ENCODE measurements around the gene VWA5B2. TPM values are rescaled to one million over a fixed set of nuclear protein-coding genes. Genes with fewer than 3 reads are reported as not detected.

The VWA5B2 gene
- total and polyA plus RNA-seq, 2 of the 13 experiments (the other 11 are each of a cell fraction or from before 2014, with no cell fraction given): 0.03 to 0.04 TPM

DNA sequence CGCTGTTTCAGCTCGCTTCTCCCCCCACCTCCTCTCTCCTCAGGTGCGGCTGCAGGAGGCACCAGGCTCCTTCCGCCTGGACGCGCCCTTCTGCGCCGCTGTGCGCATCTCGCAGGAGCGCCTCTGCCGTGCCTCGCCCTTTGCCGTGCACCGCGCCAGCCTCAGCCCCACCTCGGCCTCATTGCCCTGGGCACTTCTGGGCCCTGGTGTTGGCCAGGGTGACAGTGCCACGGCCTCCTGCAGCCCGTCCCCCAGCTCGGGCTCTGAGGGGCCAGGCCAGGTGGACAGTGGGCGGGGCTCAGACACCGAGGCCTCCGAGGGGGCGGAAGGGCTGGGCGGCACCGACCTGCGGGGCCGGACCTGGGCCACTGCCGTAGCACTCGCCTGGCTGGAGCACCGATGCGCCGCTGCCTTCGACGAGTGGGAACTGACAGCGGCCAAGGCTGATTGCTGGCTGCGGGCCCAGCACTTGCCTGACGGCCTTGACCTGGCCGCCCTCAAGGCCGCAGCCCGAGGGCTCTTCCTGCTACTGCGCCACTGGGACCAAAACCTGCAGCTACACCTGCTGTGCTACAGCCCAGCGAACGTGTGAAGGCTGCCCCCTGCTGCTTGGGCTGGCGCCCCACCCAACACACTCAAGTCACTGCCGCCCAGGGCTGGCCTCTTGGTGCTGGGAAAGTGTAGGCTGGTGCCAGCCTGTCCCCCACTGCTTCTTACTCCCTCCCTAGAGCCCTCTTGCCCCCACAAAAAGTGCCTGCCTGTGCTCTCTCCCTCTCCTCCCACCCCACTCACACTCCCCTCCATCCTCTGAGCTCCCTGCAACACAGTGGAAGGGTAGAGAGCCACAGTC lies 12.3 kb downstream of the VWA5B2 start (continued):
- TF ChIP-seq, protein P1, sequence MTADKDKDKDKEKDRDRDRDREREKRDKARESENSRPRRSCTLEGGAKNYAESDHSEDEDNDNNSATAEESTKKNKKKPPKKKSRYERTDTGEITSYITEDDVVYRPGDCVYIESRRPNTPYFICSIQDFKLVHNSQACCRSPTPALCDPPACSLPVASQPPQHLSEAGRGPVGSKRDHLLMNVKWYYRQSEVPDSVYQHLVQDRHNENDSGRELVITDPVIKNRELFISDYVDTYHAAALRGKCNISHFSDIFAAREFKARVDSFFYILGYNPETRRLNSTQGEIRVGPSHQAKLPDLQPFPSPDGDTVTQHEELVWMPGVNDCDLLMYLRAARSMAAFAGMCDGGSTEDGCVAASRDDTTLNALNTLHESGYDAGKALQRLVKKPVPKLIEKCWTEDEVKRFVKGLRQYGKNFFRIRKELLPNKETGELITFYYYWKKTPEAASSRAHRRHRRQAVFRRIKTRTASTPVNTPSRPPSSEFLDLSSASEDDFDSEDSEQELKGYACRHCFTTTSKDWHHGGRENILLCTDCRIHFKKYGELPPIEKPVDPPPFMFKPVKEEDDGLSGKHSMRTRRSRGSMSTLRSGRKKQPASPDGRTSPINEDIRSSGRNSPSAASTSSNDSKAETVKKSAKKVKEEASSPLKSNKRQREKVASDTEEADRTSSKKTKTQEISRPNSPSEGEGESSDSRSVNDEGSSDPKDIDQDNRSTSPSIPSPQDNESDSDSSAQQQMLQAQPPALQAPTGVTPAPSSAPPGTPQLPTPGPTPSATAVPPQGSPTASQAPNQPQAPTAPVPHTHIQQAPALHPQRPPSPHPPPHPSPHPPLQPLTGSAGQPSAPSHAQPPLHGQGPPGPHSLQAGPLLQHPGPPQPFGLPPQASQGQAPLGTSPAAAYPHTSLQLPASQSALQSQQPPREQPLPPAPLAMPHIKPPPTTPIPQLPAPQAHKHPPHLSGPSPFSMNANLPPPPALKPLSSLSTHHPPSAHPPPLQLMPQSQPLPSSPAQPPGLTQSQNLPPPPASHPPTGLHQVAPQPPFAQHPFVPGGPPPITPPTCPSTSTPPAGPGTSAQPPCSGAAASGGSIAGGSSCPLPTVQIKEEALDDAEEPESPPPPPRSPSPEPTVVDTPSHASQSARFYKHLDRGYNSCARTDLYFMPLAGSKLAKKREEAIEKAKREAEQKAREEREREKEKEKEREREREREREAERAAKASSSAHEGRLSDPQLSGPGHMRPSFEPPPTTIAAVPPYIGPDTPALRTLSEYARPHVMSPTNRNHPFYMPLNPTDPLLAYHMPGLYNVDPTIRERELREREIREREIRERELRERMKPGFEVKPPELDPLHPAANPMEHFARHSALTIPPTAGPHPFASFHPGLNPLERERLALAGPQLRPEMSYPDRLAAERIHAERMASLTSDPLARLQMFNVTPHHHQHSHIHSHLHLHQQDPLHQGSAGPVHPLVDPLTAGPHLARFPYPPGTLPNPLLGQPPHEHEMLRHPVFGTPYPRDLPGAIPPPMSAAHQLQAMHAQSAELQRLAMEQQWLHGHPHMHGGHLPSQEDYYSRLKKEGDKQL (CRISPR knock-in tag; IDR thresholded peaks at IDR 0.05; ENCODE audit: low read depth): peak; percentile 63
- TF ChIP-seq ZNF451 (CRISPR knock-in tag; IDR thresholded peaks at IDR 0.05) (peak; percentile 98), KDM3A (CRISPR knock-in tag; IDR thresholded peaks at IDR 0.05; ENCODE audit: low read depth) (0 out of 2 replicates have a peak, but pooled peaks have one; percentile 89), ZNF33B (CRISPR knock-in tag; IDR thresholded peaks at IDR 0.05) (0 out of 2 replicates have a peak, but pooled peaks have one; percentile 36), CCAR2 (optimal IDR thresholded peaks at IDR 0.05; ENCODE audit: low read depth, low read length) (no peak), RXRA (CRISPR knock-in tag; IDR thresholded peaks at IDR 0.05) (peak; percentile 98), SUZ12 (IDR thresholded peaks at IDR 0.05; ENCODE audit: low read depth, low read length) (no peak), ZNF674 (CRISPR knock-in tag; IDR thresholded peaks at IDR 0.05; ENCODE audit: low read depth) (peak; percentile 83; the same call in 1 of the 2 replicates), GATAD2A (CRISPR knock-in tag; IDR thresholded peaks at IDR 0.05) (peak; percentile 85), MIER3 (CRISPR knock-in tag; IDR thresholded peaks at IDR 0.05; ENCODE audit: borderline replicate concordance) (peak; percentile 96; the same call in 1 of the 2 replicates), NFKB2 (CRISPR knock-in tag; IDR thresholded peaks at IDR 0.05; ENCODE audit: borderline replicate concordance) (peak; percentile 95), ZKSCAN8 (CRISPR knock-in tag; IDR thresholded peaks at IDR 0.05; ENCODE audit: borderline replicate concordance) (peak; percentile 86; the same call in 1 of the 2 replicates)
- TF ChIP-seq, protein P2, sequence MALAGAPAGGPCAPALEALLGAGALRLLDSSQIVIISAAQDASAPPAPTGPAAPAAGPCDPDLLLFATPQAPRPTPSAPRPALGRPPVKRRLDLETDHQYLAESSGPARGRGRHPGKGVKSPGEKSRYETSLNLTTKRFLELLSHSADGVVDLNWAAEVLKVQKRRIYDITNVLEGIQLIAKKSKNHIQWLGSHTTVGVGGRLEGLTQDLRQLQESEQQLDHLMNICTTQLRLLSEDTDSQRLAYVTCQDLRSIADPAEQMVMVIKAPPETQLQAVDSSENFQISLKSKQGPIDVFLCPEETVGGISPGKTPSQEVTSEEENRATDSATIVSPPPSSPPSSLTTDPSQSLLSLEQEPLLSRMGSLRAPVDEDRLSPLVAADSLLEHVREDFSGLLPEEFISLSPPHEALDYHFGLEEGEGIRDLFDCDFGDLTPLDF (CRISPR knock-in tag; IDR thresholded peaks at IDR 0.05): peak; percentile 69
- TF ChIP-seq, protein P3, sequence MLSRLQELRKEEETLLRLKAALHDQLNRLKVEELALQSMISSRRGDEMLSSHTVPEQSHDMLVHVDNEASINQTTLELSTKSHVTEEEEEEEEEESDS (CRISPR knock-in tag; IDR thresholded peaks at IDR 0.05; ENCODE audit: borderline replicate concordance): no peak
- TF ChIP-seq, protein P4, sequence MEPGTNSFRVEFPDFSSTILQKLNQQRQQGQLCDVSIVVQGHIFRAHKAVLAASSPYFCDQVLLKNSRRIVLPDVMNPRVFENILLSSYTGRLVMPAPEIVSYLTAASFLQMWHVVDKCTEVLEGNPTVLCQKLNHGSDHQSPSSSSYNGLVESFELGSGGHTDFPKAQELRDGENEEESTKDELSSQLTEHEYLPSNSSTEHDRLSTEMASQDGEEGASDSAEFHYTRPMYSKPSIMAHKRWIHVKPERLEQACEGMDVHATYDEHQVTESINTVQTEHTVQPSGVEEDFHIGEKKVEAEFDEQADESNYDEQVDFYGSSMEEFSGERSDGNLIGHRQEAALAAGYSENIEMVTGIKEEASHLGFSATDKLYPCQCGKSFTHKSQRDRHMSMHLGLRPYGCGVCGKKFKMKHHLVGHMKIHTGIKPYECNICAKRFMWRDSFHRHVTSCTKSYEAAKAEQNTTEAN (CRISPR knock-in tag; conservative IDR thresholded peaks at IDR 0.05): peak; percentile 74; the same call in 1 of the 2 replicates
- TF ChIP-seq, protein P5, sequence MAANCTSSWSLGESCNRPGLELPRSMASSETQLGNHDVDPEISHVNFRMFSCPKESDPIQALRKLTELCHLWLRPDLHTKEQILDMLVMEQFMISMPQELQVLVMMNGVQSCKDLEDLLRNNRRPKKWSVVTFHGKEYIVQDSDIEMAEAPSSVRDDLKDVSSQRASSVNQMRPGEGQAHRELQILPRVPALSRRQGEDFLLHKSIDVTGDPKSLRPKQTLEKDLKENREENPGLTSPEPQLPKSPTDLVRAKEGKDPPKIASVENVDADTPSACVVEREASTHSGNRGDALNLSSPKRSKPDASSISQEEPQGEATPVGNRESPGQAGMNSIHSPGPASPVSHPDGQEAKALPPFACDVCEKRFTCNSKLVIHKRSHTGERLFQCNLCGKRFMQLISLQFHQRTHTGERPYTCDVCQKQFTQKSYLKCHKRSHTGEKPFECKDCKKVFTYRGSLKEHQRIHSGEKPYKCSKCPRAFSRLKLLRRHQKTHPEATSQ (CRISPR knock-in tag; IDR thresholded peaks at IDR 0.05; ENCODE audit: borderline replicate concordance): peak; percentile 85; the same call in 1 of the 2 replicates
- TF ChIP-seq, protein P6, sequence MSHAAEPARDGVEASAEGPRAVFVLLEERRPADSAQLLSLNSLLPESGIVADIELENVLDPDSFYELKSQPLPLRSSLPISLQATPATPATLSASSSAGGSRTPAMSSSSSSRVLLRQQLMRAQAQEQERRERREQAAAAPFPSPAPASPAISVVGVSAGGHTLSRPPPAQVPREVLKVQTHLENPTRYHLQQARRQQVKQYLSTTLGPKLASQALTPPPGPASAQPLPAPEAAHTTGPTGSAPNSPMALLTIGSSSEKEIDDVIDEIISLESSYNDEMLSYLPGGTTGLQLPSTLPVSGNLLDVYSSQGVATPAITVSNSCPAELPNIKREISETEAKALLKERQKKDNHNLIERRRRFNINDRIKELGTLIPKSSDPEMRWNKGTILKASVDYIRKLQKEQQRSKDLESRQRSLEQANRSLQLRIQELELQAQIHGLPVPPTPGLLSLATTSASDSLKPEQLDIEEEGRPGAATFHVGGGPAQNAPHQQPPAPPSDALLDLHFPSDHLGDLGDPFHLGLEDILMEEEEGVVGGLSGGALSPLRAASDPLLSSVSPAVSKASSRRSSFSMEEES (CRISPR knock-in tag; IDR thresholded peaks at IDR 0.05): peak; percentile 59; the same call in 1 of the 2 replicates

All from HepG2 (cell line).